Measurements from ENCODE around the gene FAT1.

Gene FAT1

GRCh38 chr4:186621959-186622553 is 101.6 kb downstream of the FAT1 start:
- Histone ChIP-seq H3F3A (ENCODE audit: insufficient read depth, low read length) (no peaks in the 10 kb centered on the region), H3K4me3 (ENCODE audit: low read length) (no peak overlapping the region), H3K9me3 (replicated peaks; ENCODE audit: insufficient read depth, low read length) (no peaks in the 10 kb centered on the region), H4K20me1 (ENCODE audit: insufficient read depth, low read length) (no peaks in the 10 kb centered on the region), H3K9me2 (replicated peaks; ENCODE audit: insufficient read depth, low read length) (no peaks in the 10 kb centered on the region), H3K79me2 (ENCODE audit: low read length) (no peaks in the 10 kb centered on the region), H3K27ac (ENCODE audit: low read length) (no peak overlapping the region), H3K36me3 (replicated peaks; ENCODE audit: insufficient read depth, low read length) (peaks cover 6% of the 10 kb centered on the region; the same call in 1 of the 2 replicates), H3K27me3 (replicated peaks; ENCODE audit: insufficient read depth, low read length) (no peaks in the 10 kb centered on the region), H3K4me2 (ENCODE audit: low read depth, low read length) (no peak overlapping the region), H2AFZ (ENCODE audit: low read length) (no peak overlapping the region), H3K9ac (ENCODE audit: low read length) (no peak overlapping the region), H3K4me1 (ENCODE audit: low read length) (no peaks in the 10 kb centered on the region)
- no peak for TF ChIP-seq EZH2 (optimal IDR thresholded peaks at IDR 0.05; ENCODE audit: low read depth, low read length)
- no peak for TF ChIP-seq EZH2phosphoT487 (IDR thresholded peaks at IDR 0.05; ENCODE audit: low read length)
- TF ChIP-seq CTCF (IDR thresholded peaks at IDR 0.05; ENCODE audit: low read length), result no peak
- no peak for DNase-seq

- Histone ChIP-seq H3F3A (ENCODE audit: insufficient read depth, low read length) (no peaks in the 10 kb centered on the region), H3K36me3 (replicated peaks; ENCODE audit: insufficient read depth, low read length) (peaks cover 6% of the 10 kb centered on the region; the same call in 1 of the 2 replicates), H3K27ac (ENCODE audit: low read length) (no peak overlapping the region), H3K4me3 (ENCODE audit: low read length) (no peak overlapping the region), H2AFZ (ENCODE audit: low read length) (no peak overlapping the region), H3K27me3 (replicated peaks; ENCODE audit: insufficient read depth, low read length) (no peaks in the 10 kb centered on the region), H3K4me2 (ENCODE audit: low read depth, low read length) (no peak overlapping the region), H3K4me1 (ENCODE audit: low read length) (no peaks in the 10 kb centered on the region), H4K20me1 (ENCODE audit: insufficient read depth, low read length) (no peaks in the 10 kb centered on the region), H3K9me2 (replicated peaks; ENCODE audit: insufficient read depth, low read length) (no peaks in the 10 kb centered on the region), H3K9me3 (replicated peaks; ENCODE audit: insufficient read depth, low read length) (no peaks in the 10 kb centered on the region), H3K9ac (ENCODE audit: low read length) (no peak overlapping the region), H3K79me2 (ENCODE audit: low read length) (no peaks in the 10 kb centered on the region)
- DNase-seq, result no peak
- TF ChIP-seq EZH2phosphoT487 (IDR thresholded peaks at IDR 0.05; ENCODE audit: low read length) (no peak), CTCF (IDR thresholded peaks at IDR 0.05; ENCODE audit: low read length) (no peak), EZH2 (optimal IDR thresholded peaks at IDR 0.05; ENCODE audit: low read depth, low read length) (no peak)
Observed at GRCh38 chr4:186619088-186619487, 104.6 kb downstream of the FAT1 start.

GRCh38 chr4:186617921-186618320 is 105.7 kb downstream of the FAT1 start:
- H2AFZ ChIP-seq (ENCODE audit: low read length), result no peak overlapping the region
- H3K9ac ChIP-seq (ENCODE audit: low read length), result no peak overlapping the region
- no peaks in the 10 kb centered on the region for H4K20me1 ChIP-seq (ENCODE audit: insufficient read depth, low read length)
- H3K4me1 ChIP-seq (ENCODE audit: low read length), result no peaks in the 10 kb centered on the region
- H3K9me3 ChIP-seq (replicated peaks; ENCODE audit: insufficient read depth, low read length), result no peaks in the 10 kb centered on the region
- H3K9me2 ChIP-seq (replicated peaks; ENCODE audit: insufficient read depth, low read length), result no peaks in the 10 kb centered on the region
- H3F3A ChIP-seq (ENCODE audit: insufficient read depth, low read length), result no peaks in the 10 kb centered on the region
- H3K27me3 ChIP-seq (replicated peaks; ENCODE audit: insufficient read depth, low read length), result no peaks in the 10 kb centered on the region
- no peak overlapping the region for H3K4me2 ChIP-seq (ENCODE audit: low read depth, low read length)
- H3K36me3 ChIP-seq (replicated peaks; ENCODE audit: insufficient read depth, low read length), result peaks cover 6% of the 10 kb centered on the region; the same call in 1 of the 2 replicates
- H3K27ac ChIP-seq (ENCODE audit: low read length), result no peak overlapping the region
- DNase-seq, result no peak
- H3K79me2 ChIP-seq (ENCODE audit: low read length), result no peaks in the 10 kb centered on the region
- H3K4me3 ChIP-seq (ENCODE audit: low read length), result no peak overlapping the region
- no peak for TF ChIP-seq EZH2phosphoT487 (IDR thresholded peaks at IDR 0.05; ENCODE audit: low read length)
- TF ChIP-seq EZH2 (optimal IDR thresholded peaks at IDR 0.05; ENCODE audit: low read depth, low read length), result no peak
- TF ChIP-seq CTCF (IDR thresholded peaks at IDR 0.05; ENCODE audit: low read length), result no peak
